ENCODE measurements around the gene PRSS53.

The PRSS53 gene

GRCh38 chr16:31042866-31043265, 45.9 kb downstream of the PRSS53 start:
- Histone ChIP-seq H4K20me1 (ENCODE audit: insufficient read depth, low read length) (no peaks in the 10 kb centered on the region), H3K9me3 (ENCODE audit: insufficient read depth, low read length) (no peaks in the 10 kb centered on the region), H3K27ac (ENCODE audit: low read length) (no peak overlapping the region), H2AFZ (ENCODE audit: low read depth, low read length) (no peak overlapping the region), H3K27me3 (ENCODE audit: low read depth, low read length) (no peaks in the 10 kb centered on the region), H3K4me1 (ENCODE audit: low read length) (no peaks in the 10 kb centered on the region), H3K4me2 (ENCODE audit: low read length) (no peak overlapping the region), H3K9ac (ENCODE audit: low read length) (no peak overlapping the region), H3K79me2 (ENCODE audit: low read length) (no peaks in the 10 kb centered on the region), H3K4me3 (ENCODE audit: low read length) (no peak overlapping the region), H3K36me3 (replicated peaks; ENCODE audit: low read depth, low read length) (no peaks in the 10 kb centered on the region)
- TF ChIP-seq EZH2phosphoT487 (IDR thresholded peaks at IDR 0.05; ENCODE audit: low read depth) (no peak), CTCF (IDR thresholded peaks at IDR 0.05; ENCODE audit: low read depth, low read length) (no peak)

- Histone ChIP-seq H3K79me2 (ENCODE audit: low read length) (no peaks in the 10 kb centered on the region; the same call in 1 of the 2 replicates), H3K27me3 (ENCODE audit: low read depth, low read length) (no peaks in the 10 kb centered on the region), H3K27ac (ENCODE audit: low read length) (no peak overlapping the region), H3K36me3 (replicated peaks; ENCODE audit: low read depth, low read length) (no peaks in the 10 kb centered on the region), H3K4me2 (ENCODE audit: low read length) (no peak overlapping the region), H2AFZ (ENCODE audit: low read depth, low read length) (no peak overlapping the region), H3K4me3 (ENCODE audit: low read length) (no peak overlapping the region), H3K4me1 (ENCODE audit: low read length) (peaks cover 4% of the 10 kb centered on the region; the same call in 1 of the 2 replicates), H3K9ac (ENCODE audit: low read length) (no peak overlapping the region), H3K9me3 (ENCODE audit: insufficient read depth, low read length) (no peaks in the 10 kb centered on the region), H4K20me1 (ENCODE audit: insufficient read depth, low read length) (0 out of 2 replicates have a peak, but pooled peaks cover 4% of the 10 kb centered on the region)
- TF ChIP-seq EZH2phosphoT487 (IDR thresholded peaks at IDR 0.05; ENCODE audit: low read depth) (no peak), CTCF (IDR thresholded peaks at IDR 0.05; ENCODE audit: low read depth, low read length) (no peak)
These were observed 49.8 kb downstream of the PRSS53 start for GRCh38 chr16:31038993-31039392.

- Histone ChIP-seq H3K4me2 (ENCODE audit: low read length) (no peak overlapping the region), H3K9ac (ENCODE audit: low read length) (no peak overlapping the region), H3K79me2 (ENCODE audit: low read length) (no peaks in the 10 kb centered on the region; the same call in 1 of the 2 replicates), H3K4me3 (ENCODE audit: low read length) (no peak overlapping the region), H3K27me3 (ENCODE audit: low read depth, low read length) (no peaks in the 10 kb centered on the region), H2AFZ (ENCODE audit: low read depth, low read length) (no peak overlapping the region), H3K36me3 (replicated peaks; ENCODE audit: low read depth, low read length) (no peaks in the 10 kb centered on the region), H3K4me1 (ENCODE audit: low read length) (peaks cover 15% of the 10 kb centered on the region), H3K9me3 (ENCODE audit: insufficient read depth, low read length) (no peaks in the 10 kb centered on the region), H4K20me1 (ENCODE audit: insufficient read depth, low read length) (0 out of 2 replicates have a peak, but pooled peaks cover 4% of the 10 kb centered on the region), H3K27ac (ENCODE audit: low read length) (no peak overlapping the region)
- TF ChIP-seq CTCF (IDR thresholded peaks at IDR 0.05; ENCODE audit: low read depth, low read length): no peak
- no peak for TF ChIP-seq EZH2phosphoT487 (IDR thresholded peaks at IDR 0.05; ENCODE audit: low read depth)
These were observed 52.1 kb downstream of the PRSS53 start for GRCh38 chr16:31036691-31037090.

DNA sequence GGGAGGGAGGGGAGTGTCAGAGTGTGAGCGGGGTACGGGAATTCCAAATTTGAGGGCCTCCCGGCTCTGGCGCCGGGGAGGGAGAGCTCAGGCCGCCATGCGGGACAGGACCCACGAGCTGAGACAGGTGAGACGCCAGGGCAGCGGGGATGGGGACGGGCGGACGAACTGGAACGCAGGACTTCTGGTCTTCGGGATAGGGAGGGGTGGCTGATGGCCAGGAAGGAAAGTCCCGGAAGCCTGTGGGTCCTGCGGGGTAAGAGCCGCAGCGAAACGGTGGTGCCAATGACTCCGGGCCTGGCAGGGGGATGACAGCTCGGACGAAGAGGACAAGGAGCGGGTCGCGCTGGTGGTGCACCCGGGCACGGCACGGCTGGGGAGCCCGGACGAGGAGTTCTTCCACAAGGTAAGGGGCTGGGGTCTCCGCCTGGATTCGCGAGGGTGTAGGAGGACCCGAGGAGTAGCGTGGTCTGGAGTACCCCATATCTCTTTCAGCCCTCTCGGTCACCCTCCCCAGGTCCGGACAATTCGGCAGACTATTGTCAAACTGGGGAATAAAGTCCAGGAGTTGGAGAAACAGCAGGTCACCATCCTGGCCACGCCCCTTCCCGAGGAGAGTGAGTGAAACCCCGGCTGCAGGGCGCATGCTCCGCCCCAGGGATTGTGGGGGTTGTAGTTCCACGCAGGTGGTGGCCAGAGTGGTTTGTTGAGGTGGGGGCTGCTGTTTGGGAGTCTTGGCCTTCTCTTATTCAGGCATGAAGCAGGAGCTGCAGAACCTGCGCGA, 54.8 kb downstream of the PRSS53 start:
- Histone ChIP-seq H3K4me1 (ENCODE audit: low read length) (peaks cover 15% of the 10 kb centered on the region), H3K79me2 (ENCODE audit: low read length) (no peaks in the 10 kb centered on the region; the same call in 1 of the 2 replicates), H3K4me3 (ENCODE audit: low read length) (peak overlapping the region; percentile 92), H2AFZ (ENCODE audit: low read depth, low read length) (peak overlapping the region; percentile 33; the same call in 1 of the 2 replicates), H4K20me1 (ENCODE audit: insufficient read depth, low read length) (0 out of 2 replicates have a peak, but pooled peaks cover 4% of the 10 kb centered on the region), H3K9ac (ENCODE audit: low read length) (peak overlapping the region; percentile 73), H3K4me2 (ENCODE audit: low read length) (peak overlapping the region; percentile 73), H3K27ac (ENCODE audit: low read length) (peak overlapping the region; percentile 35), H3K9me3 (ENCODE audit: insufficient read depth, low read length) (no peaks in the 10 kb centered on the region), H3K27me3 (ENCODE audit: low read depth, low read length) (no peaks in the 10 kb centered on the region), H3K36me3 (replicated peaks; ENCODE audit: low read depth, low read length) (no peaks in the 10 kb centered on the region)
- TF ChIP-seq CTCF (IDR thresholded peaks at IDR 0.05; ENCODE audit: low read depth, low read length) (no peak), EZH2phosphoT487 (IDR thresholded peaks at IDR 0.05; ENCODE audit: low read depth) (no peak)
